DLD1 (cell line): Measurements from ENCODE around the gene MPDZ.

ENCODE experiments used
- in situ Hi-C: cut with HindIII; loops from 2 replicates; pipeline ENCODE4 v1.10.0; 2017; ENCODE audit warnings: low sequenced_read_pairs

Gene MPDZ

GRCh38 chr9:13279284-13280141 is at the start of gene MPDZ:
TSS of gene MPDZ (minus strand) at chr9:13279692. CDS start at chr9:13250315, 29,377 bp downstream.
- in situ Hi-C loops = no loop called here

DNA sequence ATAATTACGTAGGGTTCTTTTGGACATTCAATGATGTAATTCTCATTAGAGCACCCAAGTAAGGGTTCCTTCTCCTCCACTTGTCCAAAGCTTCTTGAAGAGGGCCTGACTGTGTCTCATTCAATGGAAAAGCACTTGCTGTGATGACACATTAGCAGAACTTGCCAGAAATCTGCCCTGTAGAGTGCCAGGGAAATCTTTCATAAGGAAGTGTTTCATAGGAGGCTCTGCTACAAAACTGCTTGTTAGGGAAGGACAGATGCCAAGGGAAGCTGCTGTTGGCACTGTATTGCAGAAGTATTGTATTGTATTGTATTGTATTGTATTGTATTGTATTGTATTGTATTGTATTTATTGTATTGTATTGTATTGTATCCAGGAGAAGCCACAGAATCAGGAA is 45.5 kb upstream of the MPDZ start:
- in situ Hi-C loops = no loop called here

GRCh38 chr9:13322828-13323550 is 43.5 kb upstream of the MPDZ start:
- in situ Hi-C loops = no loop called here

DNA sequence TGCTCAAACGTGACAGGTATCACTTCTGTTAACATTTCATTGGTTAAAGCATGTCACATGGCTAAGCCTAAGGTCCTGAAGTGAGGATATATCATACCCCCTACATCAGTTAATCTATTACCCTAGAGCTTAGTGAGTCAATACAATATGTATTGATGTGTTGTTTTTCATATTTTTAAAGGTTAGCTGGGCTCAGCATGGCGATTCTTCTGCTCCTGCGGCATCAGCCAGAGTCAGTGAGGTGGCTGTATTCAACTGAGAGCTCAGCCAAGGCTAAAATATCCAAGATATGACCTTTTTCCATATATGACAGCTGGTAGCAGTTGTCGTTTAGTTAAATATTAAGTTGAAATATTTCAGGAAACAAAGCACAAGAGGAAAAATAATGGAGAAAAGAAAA is 38.5 kb upstream of the MPDZ start:
- in situ Hi-C loops = no loop called here

DNA sequence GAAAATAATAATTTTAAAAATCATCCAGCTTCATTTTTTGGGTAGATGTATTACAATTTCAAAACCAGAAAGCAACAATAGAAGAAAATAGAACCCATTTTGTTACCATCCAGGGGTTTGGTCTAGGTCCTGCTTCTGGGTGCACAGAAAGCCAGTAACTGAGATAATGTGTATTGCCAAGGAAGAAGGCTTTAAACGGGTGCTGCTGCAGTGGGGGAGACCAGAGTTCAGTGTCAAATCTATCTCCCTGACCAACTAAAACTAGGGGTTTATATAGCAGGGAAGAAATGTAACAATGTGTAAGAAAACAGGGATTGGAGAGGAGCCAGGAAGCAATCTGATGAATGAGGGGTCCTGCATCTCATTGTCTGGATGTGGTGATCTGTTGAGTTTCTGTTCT is 17.5 kb upstream of the MPDZ start:
- in situ Hi-C loops = no loop called here

DNA sequence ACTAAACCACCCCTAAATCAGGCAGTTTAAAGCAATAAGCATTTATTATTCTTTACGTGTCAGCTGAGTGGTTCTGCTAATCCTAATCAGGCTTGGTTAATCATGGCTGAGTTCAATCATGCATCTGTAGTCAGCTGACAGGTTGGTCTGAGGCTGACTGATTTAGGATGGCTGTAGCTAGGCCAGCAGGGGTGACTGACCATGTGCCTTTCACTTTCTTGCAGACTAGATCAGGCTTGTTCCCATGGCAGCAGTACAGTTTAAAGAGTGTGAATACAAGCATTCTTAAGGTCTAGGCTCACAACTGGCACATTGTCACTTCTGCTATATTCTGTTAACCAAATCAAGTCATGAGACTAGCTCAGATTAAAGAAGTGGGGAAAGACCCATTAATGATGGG is 16.1 kb upstream of the MPDZ start:
- in situ Hi-C loops = no loop called here

- in situ Hi-C loops = no loop called here
Observed at GRCh38 chr9:13292782-13293181, 13.3 kb upstream of the MPDZ start.

DNA sequence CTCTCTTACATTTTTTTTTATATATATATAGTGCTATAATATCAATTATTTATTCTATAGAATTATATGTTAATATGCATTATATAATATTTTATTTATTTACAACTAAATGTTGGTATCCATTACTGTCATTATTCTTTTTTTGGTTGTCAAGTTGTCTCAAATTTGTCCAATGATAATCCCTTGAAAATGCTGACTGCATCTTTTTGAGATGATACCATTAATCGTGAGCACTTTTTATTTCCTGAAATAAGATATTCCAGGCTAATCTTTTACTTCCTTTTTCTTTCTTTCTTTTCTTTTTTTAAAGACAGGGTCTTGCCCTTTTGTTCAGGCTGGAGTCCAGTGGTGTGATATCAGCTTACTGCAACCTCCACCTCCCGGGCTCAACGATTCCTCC is 12.7 kb upstream of the MPDZ start:
- in situ Hi-C loops = no loop called here

DNA sequence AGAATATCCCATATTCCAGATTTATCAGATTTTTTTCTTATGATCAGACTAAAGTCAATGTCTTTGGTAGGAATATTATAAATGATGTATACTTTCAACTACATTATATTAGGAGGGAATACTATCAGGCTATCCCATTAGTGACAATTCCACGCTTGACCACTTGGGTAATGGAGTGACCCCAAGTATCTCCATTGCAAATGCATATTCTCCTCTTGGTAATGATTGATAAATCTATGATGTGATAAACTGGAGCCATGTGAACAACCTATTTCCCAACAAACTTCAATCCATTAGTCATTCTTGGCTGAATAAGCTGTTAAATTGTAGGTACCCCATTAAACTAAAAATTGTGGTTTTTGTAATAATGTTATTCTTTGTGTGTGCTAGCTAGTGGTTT is 12.2 kb upstream of the MPDZ start:
- in situ Hi-C loops = no loop called here

GRCh38 chr9:13284011-13284410 is 4.5 kb upstream of the MPDZ start:
- in situ Hi-C loops = no loop called here

GRCh38 chr9:13282998-13283397 is 3.5 kb upstream of the MPDZ start:
- in situ Hi-C loops = no loop called here

- in situ Hi-C loops = no loop called here
Observed at GRCh38 chr9:13281356-13282016, 2.0 kb upstream of the MPDZ start.

DNA sequence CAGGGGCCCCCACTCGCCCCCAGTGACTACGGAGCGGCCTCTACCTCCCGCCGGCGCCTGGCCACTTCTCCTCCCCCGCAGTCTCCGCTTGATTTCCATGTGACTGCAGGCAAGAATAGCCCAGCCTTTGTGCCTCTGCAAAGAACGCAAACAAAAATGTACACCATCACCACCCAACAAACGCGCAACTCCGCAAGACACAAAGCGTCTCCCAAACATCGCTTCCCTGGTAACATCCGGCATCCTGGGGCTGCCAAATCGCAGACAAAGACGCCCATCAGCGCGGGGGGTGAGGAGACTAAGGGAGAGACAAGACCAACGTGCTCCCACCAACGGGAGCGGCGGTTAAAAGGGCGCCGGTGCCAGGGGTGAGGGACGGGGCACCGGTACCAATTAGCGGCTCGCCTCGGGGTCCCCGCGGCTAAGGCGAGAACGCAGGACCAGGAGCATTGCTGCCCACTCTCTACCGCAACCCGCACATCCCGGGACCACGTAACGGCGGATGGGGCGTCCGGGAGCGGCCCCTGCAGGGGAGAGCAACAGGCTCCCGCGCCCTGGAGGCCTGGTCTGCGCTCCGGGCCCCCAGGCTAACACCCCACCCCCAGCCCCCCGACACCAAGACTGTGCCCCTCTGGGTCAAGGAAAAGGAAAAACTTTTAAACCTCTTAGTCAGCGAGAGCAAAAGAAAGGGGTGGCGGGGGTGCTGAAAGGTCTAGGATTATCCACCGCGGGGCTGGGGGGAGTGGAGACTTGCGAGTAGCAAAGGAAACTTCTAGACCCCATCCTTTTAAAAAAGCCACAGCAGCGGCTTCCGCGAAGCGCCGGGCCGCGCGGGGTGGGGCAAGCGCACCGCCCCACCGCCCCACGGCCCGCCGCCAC is 885 bp downstream of the MPDZ start:
- in situ Hi-C loops = no loop called here

GRCh38 chr9:13278023-13278367 is 1.5 kb downstream of the MPDZ start:
- in situ Hi-C loops = no loop called here

GRCh38 chr9:13274886-13275641 is 4.4 kb downstream of the MPDZ start:
- in situ Hi-C loops = no loop called here

GRCh38 chr9:13270734-13271133 is 8.8 kb downstream of the MPDZ start:
- in situ Hi-C loops = no loop called here

GRCh38 chr9:13269589-13270452 is 9.7 kb downstream of the MPDZ start:
- in situ Hi-C loops = no loop called here

DNA sequence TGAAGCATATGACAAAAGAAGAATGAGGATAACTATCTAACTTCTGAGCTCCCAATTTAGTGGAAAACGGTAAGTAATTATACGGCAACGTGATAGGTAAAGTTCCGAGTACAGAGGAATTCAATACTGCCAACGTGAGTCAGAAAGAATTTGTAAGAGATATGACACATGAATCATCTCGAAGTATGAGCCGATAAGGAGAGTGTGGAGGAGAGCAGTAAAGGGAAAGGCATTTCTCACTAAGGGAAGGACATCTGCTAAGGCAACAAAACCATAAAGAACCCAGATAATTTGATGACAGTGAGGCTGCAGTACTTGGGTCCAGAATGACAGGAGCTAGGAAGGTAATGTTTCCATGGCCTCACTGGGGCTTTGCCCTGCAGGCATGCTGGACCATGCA is 11.0 kb downstream of the MPDZ start:
- in situ Hi-C loops = no loop called here

DNA sequence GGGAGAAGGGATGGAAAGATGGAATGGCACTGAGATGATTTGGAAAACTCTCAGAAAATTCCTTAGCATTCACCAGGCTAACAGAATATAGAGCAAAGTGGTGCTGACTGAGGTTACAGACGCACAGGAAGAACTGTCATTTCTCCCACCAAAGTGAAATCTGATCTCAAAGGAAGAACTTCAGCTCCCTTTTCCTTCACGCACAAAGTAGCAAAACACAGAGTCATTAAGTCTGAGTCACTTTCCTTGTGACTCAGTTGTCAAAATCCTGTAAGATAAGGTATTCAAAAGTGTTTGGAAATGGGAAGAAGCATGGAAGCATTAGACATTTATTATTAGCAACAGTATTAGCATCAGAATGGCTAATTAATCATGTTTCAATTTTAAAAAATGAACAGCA is 11.7 kb downstream of the MPDZ start:
- in situ Hi-C loops = no loop called here
